PC-3 (cell line): ENCODE results near the gene GLCE. TPM values are rescaled to one million over a fixed set of nuclear protein-coding genes. Genes with fewer than 3 reads are reported as not detected.

Experiments
- ATAC-seq: fragments of 200-7000 bp; cut with Tn5 transposase; 2 replicates; pipeline ENCODE4 v1.9.1; 2020; ENCODE audit warnings: mild to moderate bottlenecking, moderate library complexity
- BruUV-seq: library from RNA; stranded (reverse); fragments of 400-500 nt; replicated peaks from 2 replicates; lab custom pipeline; 2021; lab: Mats Ljungman, UMichigan
- CTCF ChIA-PET: fragments of 300-600 bp; sonication (Branson Sonifier 250); formaldehyde crosslinking; loops from one replicate; lab custom pipeline; 2022; ENCODE audit warnings: antibody characterized with exemption; lab: Charles Lee
- POLR2A ChIA-PET: fragments of 300-600 bp; sonication (Branson Sonifier 250); formaldehyde crosslinking; loops from one replicate; lab custom pipeline; 2022; ENCODE audit warnings: antibody characterized with exemption; ENCODE audit not compliant: unreplicated experiment; lab: Charles Lee
- DNase-seq: peaks from one replicate; pipeline ENCODE4 v3.0.0-alpha.2; 2015
- H2AFZ ChIP-seq: fragments of 300-600 bp; sonication (generic); 2 replicates; pipeline ENCODE4 v1.6.0; 2016; ENCODE audit warnings: antibody characterized with exemption, low read length
- H3F3A ChIP-seq: fragments of 300-600 bp; sonication (generic); one replicate; pipeline ENCODE4 v1.6.0; 2017; ENCODE audit warnings: antibody characterized with exemption, low read length, control low read depth, mild to moderate bottlenecking; ENCODE audit not compliant: unreplicated experiment
- H3K27ac ChIP-seq: fragments of 300-600 bp; sonication (generic); 2 replicates; pipeline ENCODE4 v1.5.1; 2016; ENCODE audit warnings: mild to moderate bottlenecking, low read length
- H3K27me3 ChIP-seq: fragments of 300-600 bp; sonication (generic); 2 replicates; pipeline ENCODE4 v1.6.1; 2016; ENCODE audit warnings: low read length, mixed read lengths
- H3K36me3 ChIP-seq: fragments of 300-600 bp; sonication (generic); 2 replicates; pipeline ENCODE4 v1.6.1; 2016; ENCODE audit warnings: low read depth, mixed run types, low read length, mixed read lengths
- H3K4me1 ChIP-seq: fragments of 300-600 bp; sonication (generic); 2 replicates; pipeline ENCODE4 v1.5.1; 2016; ENCODE audit warnings: low read length; ENCODE audit not compliant: insufficient read depth
- H3K4me2 ChIP-seq: fragments of 300-600 bp; sonication (generic); 2 replicates; pipeline ENCODE4 v1.6.0; 2016; ENCODE audit warnings: low read length
- H3K4me3 ChIP-seq: fragments of 300-600 bp; sonication (generic); 2 replicates; pipeline ENCODE4 v1.5.1; 2016; ENCODE audit warnings: mild to moderate bottlenecking, low read length, mixed read lengths
- H3K79me2 ChIP-seq: fragments of 300-600 bp; sonication (generic); 2 replicates; pipeline ENCODE4 v1.6.1; 2017; ENCODE audit warnings: low read length, mixed read lengths
- H3K9ac ChIP-seq: fragments of 300-600 bp; sonication (generic); 2 replicates; pipeline ENCODE4 v1.6.0; 2016; ENCODE audit warnings: mild to moderate bottlenecking, low read length
- H3K9me2 ChIP-seq: fragments of 300-600 bp; sonication (generic); replicated peaks from 2 replicates; pipeline ENCODE4 v1.6.1; 2016; ENCODE audit warnings: mixed run types, low read length, mixed read lengths
- H3K9me3 ChIP-seq: fragments of 300-600 bp; sonication (generic); 2 replicates; pipeline ENCODE4 v1.6.1; 2016; ENCODE audit warnings: low read length, mixed read lengths
- H4K20me1 ChIP-seq: fragments of 300-600 bp; sonication (generic); 2 replicates; pipeline ENCODE4 v1.6.1; 2016; ENCODE audit warnings: low read length, mixed read lengths
- CTCF ChIP-seq: fragments of 300-600 bp; sonication (generic); conservative IDR thresholded peaks from 2 replicates; pipeline ENCODE4 v1.5.1; 2017; ENCODE audit warnings: antibody characterized with exemption, low read depth, mild to moderate bottlenecking, low read length
- EZH2 ChIP-seq: fragments of 300-600 bp; sonication (generic); IDR thresholded peaks from one replicate; pipeline ENCODE4 v1.6.1; 2017; ENCODE audit warnings: antibody characterized with exemption, mild to moderate bottlenecking, low read length; ENCODE audit not compliant: unreplicated experiment
- EZH2phosphoT487 ChIP-seq: fragments of 300-600 bp; sonication (generic); IDR thresholded peaks from 2 replicates; pipeline ENCODE4 v1.6.1; 2018; ENCODE audit warnings: mild to moderate bottlenecking, antibody characterized with exemption, low read length, borderline replicate concordance
- intact Hi-C: fragments of 100-400 bp; cut with micrococcal nuclease; formaldehyde crosslinking; loops from 2 replicates; pipeline ENCODE4 v1.9.0; 2023
- total RNA-seq: library from RNA; depleted of rRNA; stranded (reverse); fragments of >200 nt; gene quantifications from 2 replicates; pipeline ENCODE4 v1.2.3, GENCODE V29; 2014

GLCE gene
- total RNA-seq, 1 experiment from 2014 or later, result 15.4 TPM

- ATAC-seq, result no peak
- H4K20me1 ChIP-seq, result no peaks in the 10 kb centered on the region
- H3K27me3 ChIP-seq, result no peaks in the 10 kb centered on the region
- H3K36me3 ChIP-seq, result no peaks in the 10 kb centered on the region
- TF ChIP-seq EZH2phosphoT487 (no peak), EZH2 (no peak), CTCF (no peak)
- H3K4me2 ChIP-seq, result no peak overlapping the region
- H2AFZ ChIP-seq, result no peak overlapping the region
- H3K4me1 ChIP-seq, result no peaks in the 10 kb centered on the region
- no peak for DNase-seq
- intact Hi-C loops, result no loop called here
- H3K9me2 ChIP-seq, result no peaks in the 10 kb centered on the region
- no peaks in the 10 kb centered on the region for H3K9me3 ChIP-seq
- ChIA-PET CTCF (no interaction called here), POLR2A (no interaction called here)
- no peak overlapping the region for H3K4me3 ChIP-seq
- no peaks in the 10 kb centered on the region for H3F3A ChIP-seq
- H3K9ac ChIP-seq, result no peak overlapping the region
- no peak overlapping the region for H3K27ac ChIP-seq
- no peaks in the 10 kb centered on the region for H3K79me2 ChIP-seq
- no TSS peak for BruUV-seq
These were observed 21.0 kb downstream of the GLCE start for GRCh38 chr15:69181424-69181823.

GRCh38 chr15:69185216-69185615, 24.8 kb downstream of the GLCE start:
- no peaks in the 10 kb centered on the region for H3F3A ChIP-seq
- no peak overlapping the region for H3K4me3 ChIP-seq
- H3K27ac ChIP-seq, result no peak overlapping the region
- no peak overlapping the region for H3K4me2 ChIP-seq
- no peaks in the 10 kb centered on the region for H3K79me2 ChIP-seq
- no peaks in the 10 kb centered on the region for H4K20me1 ChIP-seq
- no peaks in the 10 kb centered on the region for H3K4me1 ChIP-seq
- H2AFZ ChIP-seq, result no peak overlapping the region
- intact Hi-C loops, result no loop called here
- no peaks in the 10 kb centered on the region for H3K9me2 ChIP-seq
- POLR2A ChIA-PET, result no interaction called here
- DNase-seq (no peak), ATAC-seq (no peak)
- no peaks in the 10 kb centered on the region for H3K36me3 ChIP-seq
- CTCF ChIA-PET, result interaction anchor here (0.6 kb wide), 1 partner anchor 9 kb away, joined by 3 read pairs; no protein-coding TSS in a partner anchor
- H3K27me3 ChIP-seq, result no peaks in the 10 kb centered on the region
- no peak for TF ChIP-seq CTCF
- TF ChIP-seq EZH2phosphoT487, result no peak
- no peak for TF ChIP-seq EZH2
- H3K9me3 ChIP-seq, result no peaks in the 10 kb centered on the region
- no TSS peak for BruUV-seq
- no peak overlapping the region for H3K9ac ChIP-seq

GRCh38 chr15:69185706-69186105, 25.3 kb downstream of the GLCE start:
- no peaks in the 10 kb centered on the region for H3K36me3 ChIP-seq
- H3K4me1 ChIP-seq, result no peaks in the 10 kb centered on the region
- no peak overlapping the region for H3K4me2 ChIP-seq
- H3F3A ChIP-seq, result no peaks in the 10 kb centered on the region
- POLR2A ChIA-PET, result no interaction called here
- intact Hi-C loops, result no loop called here
- no peak overlapping the region for H3K4me3 ChIP-seq
- DNase-seq (no peak), ATAC-seq (no peak)
- no peaks in the 10 kb centered on the region for H3K27me3 ChIP-seq
- CTCF ChIA-PET, result no interaction called here
- no peak overlapping the region for H2AFZ ChIP-seq
- H3K27ac ChIP-seq, result no peak overlapping the region
- H3K79me2 ChIP-seq, result no peaks in the 10 kb centered on the region
- BruUV-seq, result no TSS peak
- H3K9me2 ChIP-seq, result no peaks in the 10 kb centered on the region
- H4K20me1 ChIP-seq, result no peaks in the 10 kb centered on the region
- TF ChIP-seq EZH2phosphoT487 (no peak), EZH2 (no peak), CTCF (no peak)
- H3K9ac ChIP-seq, result no peak overlapping the region
- H3K9me3 ChIP-seq, result no peaks in the 10 kb centered on the region
